Measurements from ENCODE around the gene MPC1L. TPM values are rescaled to one million over a fixed set of nuclear protein-coding genes. Genes with fewer than 3 reads are reported as not detected.

Gene MPC1L
- total and polyA plus RNA-seq, 8 donors = not detected

- intact Hi-C loops (cut with DNase I; ENCODE audit: low total_unique reads) = no loop called here
- H3K27ac ChIP-seq = no peak overlapping the region
- H3K4me1 ChIP-seq = no peaks in the 10 kb centered on the region
- WGBS, 5 donors = 45 to 52% (median 49%) methylated on average over 3 to 4 of the region's 4 CpGs
- peaks cover 0 to 2% (median 0%) of the 10 kb centered on the region in 3 donors for H3K27me3 ChIP-seq
- no peak overlapping the region for H3K4me3 ChIP-seq
- no peaks in the 10 kb centered on the region for H3K9me3 ChIP-seq
- H3K36me3 ChIP-seq = no peaks in the 10 kb centered on the region
- TF ChIP-seq POLR2AphosphoS5 (IDR thresholded peaks at IDR 0.05) = no peak
- no peak for TF ChIP-seq POLR2A (IDR thresholded peaks at IDR 0.05)
- no peak for TF ChIP-seq EP300 (IDR thresholded peaks at IDR 0.05)
- DNase-seq = no peak
Measured at GRCh38 chrX:40612511-40612910, 10.7 kb upstream of the MPC1L start.

GRCh38 chrX:40615976-40616375 is 7.3 kb upstream of the MPC1L start:
- DNase-seq = no peak
- TF ChIP-seq CTCF (IDR thresholded peaks at IDR 0.05) = no peak
- no peak for TF ChIP-seq EP300 (IDR thresholded peaks at IDR 0.05)
- no peak for TF ChIP-seq POLR2A (IDR thresholded peaks at IDR 0.05)
- no peak for TF ChIP-seq POLR2AphosphoS5 (IDR thresholded peaks at IDR 0.05)
- Histone ChIP-seq H3K36me3 (no peaks in the 10 kb centered on the region), H3K4me1 (no peaks in the 10 kb centered on the region), H3K4me3 (no peak overlapping the region), H3K9me3 (no peaks in the 10 kb centered on the region), H3K27me3 (peaks cover 0 to 4% (median 0%) of the 10 kb centered on the region in 3 donors), H3K27ac (no peak overlapping the region)
- intact Hi-C loops (cut with DNase I; ENCODE audit: low total_unique reads) = no loop called here
- WGBS, 5 donors = 79 to 89% (median 83%) methylated on average over 9 of the region's 9 CpGs

- Histone ChIP-seq H3K4me3 (no peak overlapping the region), H3K27me3 (peaks cover 0 to 4% (median 0%) of the 10 kb centered on the region in 3 donors), H3K9me3 (no peaks in the 10 kb centered on the region), H3K4me1 (no peaks in the 10 kb centered on the region), H3K27ac (no peak overlapping the region), H3K36me3 (no peaks in the 10 kb centered on the region)
- no peak for DNase-seq
- intact Hi-C loops (cut with DNase I; ENCODE audit: low total_unique reads) = no loop called here
- 62 to 86% (median 75%) methylated on average over 6 to 7 of the region's 7 CpGs for WGBS, 5 donors
- no peak for TF ChIP-seq CTCF (IDR thresholded peaks at IDR 0.05)
- no peak for TF ChIP-seq EP300 (IDR thresholded peaks at IDR 0.05)
- TF ChIP-seq POLR2AphosphoS5 (IDR thresholded peaks at IDR 0.05) = no peak
- TF ChIP-seq POLR2A (IDR thresholded peaks at IDR 0.05) = no peak
Measured at GRCh38 chrX:40617566-40617965, 5.7 kb upstream of the MPC1L start.

GRCh38 chrX:40622479-40623138 is 619 bp upstream of the MPC1L start:
- Histone ChIP-seq H3K27ac (no peak overlapping the region), H3K9me3 (peaks cover 0 to 8% (median 2%) of the 10 kb centered on the region in 4 donors), H3K4me1 (no peaks in the 10 kb centered on the region), H3K36me3 (peaks cover 0 to 12% (median 9%) of the 10 kb centered on the region in 4 donors), H3K4me3 (no peak overlapping the region), H3K27me3 (peaks cover 0 to 8% (median 0%) of the 10 kb centered on the region in 3 donors)
- 72 to 83% (median 80%) methylated on average over 5 to 18 of the region's 18 CpGs for WGBS, 5 donors
- intact Hi-C loops (cut with DNase I; ENCODE audit: low total_unique reads) = no loop called here
- DNase-seq = no peak
- TF ChIP-seq POLR2AphosphoS5 (IDR thresholded peaks at IDR 0.05) = no peak
- TF ChIP-seq EP300 (IDR thresholded peaks at IDR 0.05) = no peak

- no peak for TF ChIP-seq POLR2A (IDR thresholded peaks at IDR 0.05)
- TF ChIP-seq POLR2AphosphoS5 (IDR thresholded peaks at IDR 0.05) = no peak
- TF ChIP-seq CTCF (IDR thresholded peaks at IDR 0.05) = no peak
- no peak for TF ChIP-seq EP300 (IDR thresholded peaks at IDR 0.05)
- no peak for DNase-seq
- Histone ChIP-seq H3K27me3 (peaks cover 0 to 7% (median 0%) of the 10 kb centered on the region in 3 donors), H3K9me3 (peaks cover 0 to 8% (median 2%) of the 10 kb centered on the region in 4 donors), H3K27ac (no peak overlapping the region), H3K4me1 (no peaks in the 10 kb centered on the region), H3K36me3 (peaks cover 0 to 23% (median 19%) of the 10 kb centered on the region in 4 donors), H3K4me3 (no peak overlapping the region)
- intact Hi-C loops (cut with DNase I; ENCODE audit: low total_unique reads) = no loop called here
- WGBS, 5 donors = 85 to 92% (median 88%) methylated on average over 19 to 32 of the region's 32 CpGs
Measured at GRCh38 chrX:40623665-40624064, 437 bp downstream of the MPC1L start.
